ENCODE measurements around the gene PIP5KL1. TPM values are rescaled to one million over a fixed set of nuclear protein-coding genes. Genes with fewer than 3 reads are reported as not detected.

The PIP5KL1 gene
- total and polyA plus RNA-seq, 8 donors = 0.80 to 2.5 (median 1.2) TPM

GRCh38 chr9:127972236-127972871 is 41.8 kb upstream of the PIP5KL1 start:
- DNase-seq (peak in 4 of 6 donors; percentile 42 to 84 (median 56)), ATAC-seq (no peak), FAIRE-seq (no peak)
- Histone ChIP-seq H3K4me1 (peaks cover 66 to 78% (median 77%) of the 10 kb centered on the region in 3 donors), H3K36me3 (no peaks in the 10 kb centered on the region), H3K4me3 (peak overlapping the region in 1 of 4 donors; percentile 5), H3K9me3 (no peaks in the 10 kb centered on the region), H3K27me3 (no peaks in the 10 kb centered on the region), H3K27ac (peak overlapping the region; percentile 73 to 82 (median 78))
- intact Hi-C loops (cut with DNase I) = no loop called here
- TF ChIP-seq, protein P1, sequence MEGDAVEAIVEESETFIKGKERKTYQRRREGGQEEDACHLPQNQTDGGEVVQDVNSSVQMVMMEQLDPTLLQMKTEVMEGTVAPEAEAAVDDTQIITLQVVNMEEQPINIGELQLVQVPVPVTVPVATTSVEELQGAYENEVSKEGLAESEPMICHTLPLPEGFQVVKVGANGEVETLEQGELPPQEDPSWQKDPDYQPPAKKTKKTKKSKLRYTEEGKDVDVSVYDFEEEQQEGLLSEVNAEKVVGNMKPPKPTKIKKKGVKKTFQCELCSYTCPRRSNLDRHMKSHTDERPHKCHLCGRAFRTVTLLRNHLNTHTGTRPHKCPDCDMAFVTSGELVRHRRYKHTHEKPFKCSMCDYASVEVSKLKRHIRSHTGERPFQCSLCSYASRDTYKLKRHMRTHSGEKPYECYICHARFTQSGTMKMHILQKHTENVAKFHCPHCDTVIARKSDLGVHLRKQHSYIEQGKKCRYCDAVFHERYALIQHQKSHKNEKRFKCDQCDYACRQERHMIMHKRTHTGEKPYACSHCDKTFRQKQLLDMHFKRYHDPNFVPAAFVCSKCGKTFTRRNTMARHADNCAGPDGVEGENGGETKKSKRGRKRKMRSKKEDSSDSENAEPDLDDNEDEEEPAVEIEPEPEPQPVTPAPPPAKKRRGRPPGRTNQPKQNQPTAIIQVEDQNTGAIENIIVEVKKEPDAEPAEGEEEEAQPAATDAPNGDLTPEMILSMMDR (IDR thresholded peaks at IDR 0.05) = no peak
- WGBS, 2 donors = 23% methylated on average over 12 of the region's 12 CpGs

GRCh38 chr9:127971357-127972235 is 41.0 kb upstream of the PIP5KL1 start:
- DNase-seq = peak in 3 of 6 donors; percentile 52 to 71 (median 55)
- Histone ChIP-seq H3K4me3 (no peak overlapping the region), H3K27me3 (no peaks in the 10 kb centered on the region), H3K4me1 (peaks cover 68 to 77% (median 77%) of the 10 kb centered on the region in 3 donors), H3K9me3 (no peaks in the 10 kb centered on the region), H3K36me3 (no peaks in the 10 kb centered on the region), H3K27ac (peak overlapping the region in 1 of 4 donors; percentile 80)
- TF ChIP-seq, protein P1 (IDR thresholded peaks at IDR 0.05) = no peak
- intact Hi-C loops (cut with DNase I) = no loop called here
- FAIRE-seq = no peak
- no peak for ATAC-seq
- WGBS, 2 donors = 46 to 49% methylated on average over 20 of the region's 20 CpGs

GRCh38 chr9:127970401-127971313 is 40.1 kb upstream of the PIP5KL1 start:
- no peak for ATAC-seq
- Histone ChIP-seq H3K9me3 (no peaks in the 10 kb centered on the region), H3K27me3 (no peaks in the 10 kb centered on the region), H3K27ac (no peak overlapping the region), H3K4me1 (peaks cover 68 to 77% (median 77%) of the 10 kb centered on the region in 3 donors), H3K36me3 (no peaks in the 10 kb centered on the region), H3K4me3 (no peak overlapping the region)
- intact Hi-C loops (cut with DNase I) = no loop called here
- TF ChIP-seq, protein P1 (IDR thresholded peaks at IDR 0.05) = no peak
- peak in 1 of 6 donors; percentile 49 for DNase-seq
- 73 to 74% methylated on average over 16 of the region's 16 CpGs for WGBS, 2 donors
- no peak for FAIRE-seq

- intact Hi-C loops (cut with DNase I) = no loop called here
- no peaks in the 10 kb centered on the region for H3K9me3 ChIP-seq
- ATAC-seq = peak in 1 of 4 donors; percentile 5
- 43% methylated on average over 10 of the region's 10 CpGs for WGBS, 2 donors
- H3K4me1 ChIP-seq = peaks cover 60 to 75% (median 66%) of the 10 kb centered on the region in 3 donors
- peak overlapping the region in 3 of 4 donors; percentile 7 to 95 (median 60) for H3K27ac ChIP-seq
- FAIRE-seq = no peak
- TF ChIP-seq, protein P1 (IDR thresholded peaks at IDR 0.05) = no peak
- H3K27me3 ChIP-seq = no peaks in the 10 kb centered on the region
- H3K36me3 ChIP-seq = no peaks in the 10 kb centered on the region
- H3K4me3 ChIP-seq = no peak overlapping the region
- DNase-seq = peak in 5 of 6 donors; percentile 62 to 85 (median 75)
Observed at GRCh38 chr9:127968700-127969383, 38.3 kb upstream of the PIP5KL1 start.
